Activated CD4-positive, alpha-beta T cell treated with anti-CD3 and anti-CD28 coated beads for 36 hours (primary cell): ENCODE results near the gene SH2B3. TPM values are rescaled to one million over a fixed set of nuclear protein-coding genes. Genes with fewer than 3 reads are reported as not detected.
A peak's percentile ranks its signal among the peaks of the same experiment; 100 is the strongest.
"Not testable (repeated sequence)": the region's sequence is repeated elsewhere in the genome, so short reads cannot be mapped to it uniquely, and the experiment has no call there.

Experiments
- ATAC-seq: fragments of 200-7000 bp; cut with Tn5 transposase; one replicate; pipeline ENCODE4 v1.10.0; 2021; ENCODE audit warnings: mild to moderate bottlenecking, moderate library complexity
- CTCF ChIA-PET: fragments of 350-600 bp; sonication (Branson Sonifier 250); formaldehyde crosslinking; loops from one replicate; lab custom pipeline; 2021; ENCODE audit warnings: antibody characterized with exemption; lab: Charles Lee
- POLR2A ChIA-PET: fragments of 350-600 bp; sonication (Branson Sonifier 250); formaldehyde crosslinking; loops from one replicate; lab custom pipeline; 2021; ENCODE audit warnings: antibody characterized with exemption, inconsistent platforms; lab: Charles Lee
- DNase-seq: peaks from one replicate; pipeline ENCODE4 v3.0.0-alpha.2; 2020
- H3K27ac Mint-ChIP-seq: one replicate; pipeline ENCODE4 v1.8.0; 2021; ENCODE audit warnings: mixed read lengths
- H3K27me3 Mint-ChIP-seq: one replicate; pipeline ENCODE4 v1.8.0; 2021; ENCODE audit warnings: mixed read lengths
- H3K36me3 Mint-ChIP-seq: one replicate; pipeline ENCODE4 v1.8.0; 2021; ENCODE audit warnings: low read depth, mixed read lengths
- H3K4me1 Mint-ChIP-seq: one replicate; pipeline ENCODE4 v1.8.0; 2021; ENCODE audit warnings: mixed read lengths
- H3K4me3 Mint-ChIP-seq: one replicate; pipeline ENCODE4 v1.8.0; 2021; ENCODE audit warnings: mild to moderate bottlenecking, moderate library complexity, mixed read lengths
- H3K9me3 Mint-ChIP-seq: one replicate; pipeline ENCODE4 v1.8.0; 2021; ENCODE audit warnings: low read depth, mixed read lengths
- intact Hi-C, 2 experiments: fragments of 100-400 bp; cut with DNase I in 1 of 2; cut with micrococcal nuclease in 1 of 2; formaldehyde crosslinking; loops; one replicate each; pipeline versions ENCODE4 v1.14.2 to v1.15.1; 2022 to 2024; cut with DNase I, micrococcal nuclease
- total RNA-seq, 2 experiments: library from RNA; stranded (reverse); gene quantifications; one replicate each; pipeline ENCODE4 v1.2.3, GENCODE V29; 2021

Gene SH2B3
- total RNA-seq, 2 experiments from 2014 or later = 29.2 to 32.7 TPM

DNA sequence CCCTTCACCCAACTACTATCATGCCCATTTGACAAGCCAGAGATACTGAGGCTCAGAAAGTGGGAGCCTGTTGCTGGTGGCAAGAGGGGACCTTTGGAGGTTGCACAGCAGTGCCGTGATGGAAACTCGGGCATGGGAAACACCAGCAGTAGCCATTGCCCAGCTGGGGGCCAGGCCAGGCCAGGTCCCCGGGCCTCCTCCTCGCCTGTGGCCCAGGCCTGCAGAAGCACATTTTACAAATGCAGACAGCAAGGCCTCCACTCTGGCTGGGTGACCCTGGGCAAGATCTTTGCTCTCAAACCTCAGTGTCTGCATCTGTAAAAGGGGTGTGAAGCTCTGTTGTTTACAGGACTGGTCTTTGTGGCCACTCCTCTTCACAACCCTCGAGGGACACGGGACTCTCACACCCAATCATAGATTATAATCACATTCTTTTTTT, 4.5 kb upstream of the SH2B3 start:
- intact Hi-C loops = loop anchor here (10.0 kb wide), 2 partner anchors 896 to 1014 kb away; partner anchors contain the start of genes PTPN11 (in 1 of the 2), RAD9B (in 1 of the 2) and VPS29 (in 1 of the 2)
- ATAC-seq = no peak
- Mint-ChIP-seq H3K27me3 (peaks cover 5% of the 10 kb centered on the region), H3K4me1 (peaks cover 51% of the 10 kb centered on the region), H3K4me3 (no peak overlapping the region), H3K27ac (no peak overlapping the region), H3K9me3 (peaks cover 3% of the 10 kb centered on the region), H3K36me3 (peaks cover 3% of the 10 kb centered on the region)
- DNase-seq = no peak
- POLR2A ChIA-PET = no interaction called here
- CTCF ChIA-PET = interaction anchor here (0.8 to 24.4 kb wide), 2 partner anchors 51 to 81 kb away, joined by 3 to 890 read pairs; no protein-coding TSS in a partner anchor

DNA sequence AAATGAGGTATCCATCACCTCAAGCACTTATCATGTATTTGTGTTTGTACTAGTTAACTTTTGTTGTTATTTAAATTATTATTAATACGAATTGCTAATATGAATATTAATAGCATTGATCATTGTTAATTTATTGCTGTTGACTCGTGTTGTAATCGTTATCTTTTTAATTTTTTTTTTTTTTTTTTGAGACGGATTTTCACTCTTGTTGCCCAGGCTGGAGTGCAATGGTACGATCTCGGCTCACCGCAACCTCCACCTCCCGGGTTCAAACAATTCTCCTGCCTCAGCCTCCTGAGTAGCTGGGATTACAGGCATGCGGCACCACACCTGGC, 3.3 kb upstream of the SH2B3 start:
- not testable (repeated sequence) for ATAC-seq, H3K36me3 Mint-ChIP-seq, DNase-seq, H3K27ac Mint-ChIP-seq, H3K9me3 Mint-ChIP-seq, H3K27me3 Mint-ChIP-seq
- ChIA-PET POLR2A (interaction anchor here (0.6 kb wide), 1 partner anchor 42 kb away, joined by 3 read pairs; no protein-coding TSS in a partner anchor), CTCF (interaction anchor here (24.4 kb wide), 1 partner anchor 50 kb away, joined by 890 read pairs; no protein-coding TSS in a partner anchor)
- intact Hi-C loops = loop anchor here (10.0 kb wide), 2 partner anchors 898 to 1012 kb away; partner anchors contain the start of genes PTPN11 (in 1 of the 2), RAD9B (in 1 of the 2) and VPS29 (in 1 of the 2)
- Mint-ChIP-seq H3K4me1 (peaks cover 47% of the 10 kb centered on the region), H3K4me3 (peak overlapping the region; percentile 61)

DNA sequence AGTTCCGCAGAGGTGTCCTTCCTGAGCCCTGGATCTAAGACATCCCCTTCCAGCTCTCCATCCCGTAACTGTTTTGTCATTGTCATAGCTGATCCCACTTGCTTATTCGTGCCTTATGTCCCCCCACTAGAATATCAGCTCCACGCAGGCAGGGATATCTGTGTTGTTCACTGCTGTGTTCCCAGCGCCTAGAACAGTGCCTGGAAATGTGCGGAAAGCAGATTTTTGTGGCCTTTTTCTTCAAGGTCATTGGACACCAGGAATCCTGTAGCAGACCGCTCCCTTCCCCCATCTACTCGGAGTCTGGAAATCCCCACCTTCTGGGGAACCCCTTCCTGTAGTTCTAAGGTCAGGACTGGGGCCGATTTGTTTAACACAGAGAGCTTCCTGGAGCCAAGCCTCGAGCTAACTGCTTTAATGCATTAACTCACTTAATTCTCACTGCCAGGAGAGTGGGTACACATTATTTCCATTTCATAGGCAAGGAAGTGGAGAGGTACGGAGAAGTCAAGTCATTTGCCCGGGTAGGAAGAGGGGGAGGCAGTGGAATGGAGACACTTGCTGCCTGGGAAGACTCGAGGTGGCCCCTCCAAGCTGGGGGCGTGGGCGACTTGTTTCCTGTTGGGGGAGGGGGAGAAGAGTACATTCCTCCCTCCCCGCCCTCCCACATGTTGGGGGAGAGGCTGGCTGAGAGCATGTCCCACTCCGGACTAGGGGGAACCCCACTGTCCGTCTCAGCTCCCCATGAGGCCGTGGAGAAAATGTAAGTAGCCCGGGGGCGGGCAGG, 1.2 kb upstream of the SH2B3 start:
- intact Hi-C loops = loop anchor here (1.0 to 10.0 kb wide), 18 partner anchors 26 to 1010 kb away; partner anchors contain the start of genes RAD9B (in 2 of the 2), VPS29 (in 2 of the 2), ATXN2 (in 1 of the 2) and BRAP (in 1 of the 2)
- H3K4me1 Mint-ChIP-seq = peaks cover 54% of the 10 kb centered on the region
- peak overlapping the region; percentile 96 for H3K27ac Mint-ChIP-seq
- H3K4me3 Mint-ChIP-seq = peak overlapping the region; percentile 76
- ATAC-seq = peak; percentile 20
- CTCF ChIA-PET = interaction anchor here (0.5 to 24.4 kb wide), 9 partner anchors 8 to 1118 kb away, joined by 3 to 890 read pairs (median 6); no protein-coding TSS in a partner anchor
- peaks cover 5% of the 10 kb centered on the region for H3K27me3 Mint-ChIP-seq
- POLR2A ChIA-PET = interaction anchor here (0.9 to 1.4 kb wide), 3 partner anchors 30 to 282 kb away, joined by 5 to 7 read pairs (median 5); partner anchors contain the start of genes ACAD10 and BRAP
- peak; percentile 88 for DNase-seq
- H3K9me3 Mint-ChIP-seq = peaks cover 2% of the 10 kb centered on the region
- peaks cover 13% of the 10 kb centered on the region for H3K36me3 Mint-ChIP-seq

DNA sequence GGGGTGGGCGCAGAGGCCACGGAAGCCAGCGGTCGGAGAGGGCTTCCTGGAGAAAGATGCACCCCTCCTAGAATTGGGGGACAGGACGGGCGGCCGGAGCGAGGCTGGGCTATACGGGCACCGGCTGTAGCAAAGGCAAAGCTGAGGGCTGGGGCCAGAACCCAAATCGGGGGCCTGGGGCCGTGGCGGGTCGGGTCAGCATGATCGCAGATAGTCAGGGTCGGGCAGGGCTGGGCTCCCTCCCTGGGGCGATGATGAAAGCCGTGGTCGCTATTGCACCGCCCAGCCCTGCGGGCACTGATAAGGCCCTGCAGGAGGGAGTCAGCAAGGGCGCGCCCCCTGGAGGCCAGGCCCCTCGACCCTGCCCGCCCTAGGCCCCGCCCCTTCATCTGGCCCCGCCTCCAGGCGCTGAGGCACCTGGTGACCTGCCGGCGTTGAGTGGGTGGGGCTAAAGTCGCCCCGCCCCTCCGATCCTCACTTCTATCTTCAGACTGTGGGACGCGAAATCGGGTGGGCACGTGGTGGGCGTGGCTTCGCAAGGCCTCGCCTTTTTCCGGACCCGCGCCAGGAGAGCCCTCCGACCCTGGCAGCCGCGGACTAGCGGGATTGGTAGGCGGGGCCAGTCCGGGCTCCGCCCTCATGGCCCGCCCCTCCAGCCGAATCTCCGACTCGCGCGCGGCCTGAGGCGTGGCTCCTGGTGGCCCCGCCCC, 419 bp upstream of the SH2B3 start:
- H3K4me1 Mint-ChIP-seq = peaks cover 51% of the 10 kb centered on the region
- ATAC-seq = peak; percentile 77
- peak overlapping the region; percentile 96 for H3K27ac Mint-ChIP-seq
- POLR2A ChIA-PET = interaction anchor here (0.9 to 1.2 kb wide), 2 partner anchors 30 to 40 kb away, joined by 5 to 7 read pairs; no protein-coding TSS in a partner anchor
- no peaks in the 10 kb centered on the region for H3K9me3 Mint-ChIP-seq
- peak overlapping the region; percentile 76 for H3K4me3 Mint-ChIP-seq
- intact Hi-C loops = loop anchor here (1.0 to 10.0 kb wide), 17 partner anchors 25 to 1009 kb away; partner anchors contain the start of genes RAD9B (in 2 of the 2), VPS29 (in 2 of the 2), ATXN2 (in 1 of the 2) and BRAP (in 1 of the 2)
- CTCF ChIA-PET = interaction anchor here (0.7 to 24.4 kb wide), 6 partner anchors 9 to 408 kb away, joined by 3 to 890 read pairs (median 8); no protein-coding TSS in a partner anchor
- no peaks in the 10 kb centered on the region for H3K27me3 Mint-ChIP-seq
- H3K36me3 Mint-ChIP-seq = peaks cover 11% of the 10 kb centered on the region
- DNase-seq = peak; percentile 100

DNA sequence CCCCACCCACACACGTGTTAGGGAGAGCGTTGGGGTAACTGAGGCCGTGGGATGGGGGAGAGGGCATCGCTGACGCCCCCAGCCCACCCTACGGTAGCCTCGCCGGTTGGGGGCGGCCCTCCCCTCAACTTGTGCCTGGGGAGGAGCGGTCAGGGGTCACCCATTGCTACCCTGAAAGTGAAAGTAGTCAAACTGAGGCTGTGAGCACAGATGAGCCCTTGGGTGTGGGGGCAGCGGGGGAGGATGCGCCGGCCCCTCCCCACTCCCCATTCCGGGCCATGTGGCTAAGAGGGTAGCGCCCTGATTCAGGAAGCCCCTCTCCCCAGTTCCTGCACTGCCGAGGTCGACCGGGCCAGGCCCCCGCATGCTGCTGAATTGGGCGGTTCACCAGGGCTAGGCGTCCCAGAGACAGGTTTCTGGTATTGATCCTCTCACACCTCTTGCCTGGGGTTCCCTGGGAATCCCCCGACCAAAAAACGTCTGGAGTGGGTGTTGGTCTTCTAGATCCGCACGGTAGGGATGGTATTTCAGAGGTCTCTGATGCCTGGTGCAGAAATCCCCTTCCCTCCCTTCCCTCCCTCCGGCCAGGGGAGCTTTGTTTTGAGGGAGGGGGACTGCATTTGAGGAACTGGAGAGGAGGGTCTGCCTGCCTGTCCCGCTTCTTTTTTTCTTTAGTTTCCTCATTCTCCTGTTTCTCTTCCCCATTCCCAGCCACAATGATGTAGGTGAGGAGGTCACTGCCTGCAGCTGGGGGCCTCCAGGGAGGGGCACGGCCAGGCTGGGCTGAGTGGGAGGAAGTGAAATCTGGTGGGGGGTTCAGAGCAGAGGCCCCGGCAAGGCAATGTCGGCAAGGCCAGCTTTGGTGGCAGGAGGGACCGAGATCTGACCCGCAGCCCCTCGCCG, 1.0 kb downstream of the SH2B3 start:
- Mint-ChIP-seq H3K4me3 (peak overlapping the region; percentile 94), H3K27me3 (no peaks in the 10 kb centered on the region), H3K36me3 (peaks cover 11% of the 10 kb centered on the region), H3K27ac (peak overlapping the region; percentile 90), H3K9me3 (no peaks in the 10 kb centered on the region), H3K4me1 (peaks cover 64% of the 10 kb centered on the region)
- ATAC-seq (no peak), DNase-seq (peak; percentile 70)
- intact Hi-C loops = loop anchor here (5.0 to 10.0 kb wide), 5 partner anchors 141 to 1008 kb away; partner anchors contain the start of genes NAA25 (in 1 of the 2), PPTC7 (in 1 of the 2), PTPN11 (in 1 of the 2) and RAD9B (in 1 of the 2)
- ChIA-PET CTCF (interaction anchor here (1.1 to 24.4 kb wide), 3 partner anchors 8 to 46 kb away, joined by 3 to 890 read pairs (median 7); no protein-coding TSS in a partner anchor), POLR2A (interaction anchor here (1.5 to 2.5 kb wide), 2 partner anchors 28 to 38 kb away, joined by 4 to 6 read pairs; no protein-coding TSS in a partner anchor)

DNA sequence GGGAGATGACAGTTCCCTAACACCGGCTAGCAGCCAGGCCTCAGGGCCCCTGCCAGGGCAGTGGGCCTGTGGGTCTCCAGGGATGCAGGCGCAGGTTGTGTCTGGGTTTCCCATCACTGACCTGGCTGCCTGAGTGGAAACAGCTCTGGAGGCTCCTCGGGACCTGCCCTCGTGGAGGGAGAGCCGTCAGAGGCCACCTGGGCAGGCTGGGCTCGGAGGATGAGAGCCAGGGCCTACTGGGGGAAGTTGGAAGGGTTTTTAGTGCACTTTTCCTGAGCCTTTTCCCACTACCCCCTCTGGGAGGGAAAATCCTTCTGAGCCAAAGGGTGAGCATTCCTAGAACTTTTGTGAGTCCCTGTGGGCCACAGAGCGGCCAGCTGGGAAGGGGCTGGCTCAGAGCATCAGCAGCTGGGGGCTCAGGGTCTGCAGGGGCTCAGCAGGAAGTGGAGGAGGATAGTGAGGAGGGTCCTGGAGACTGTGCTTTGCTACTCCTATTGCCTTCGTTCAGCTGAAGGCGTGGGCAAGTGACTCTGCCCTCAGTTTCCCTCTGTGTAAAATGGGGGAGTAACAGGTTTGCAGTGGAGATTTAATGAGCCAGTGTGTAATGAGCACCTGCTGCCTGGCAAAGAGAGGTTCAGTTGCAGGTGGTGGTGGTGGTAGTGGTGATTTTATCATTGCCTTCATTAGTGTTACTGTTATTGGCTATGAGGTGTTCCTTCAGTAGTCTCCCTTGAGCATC, 1.8 kb downstream of the SH2B3 start:
- intact Hi-C loops = loop anchor here (2.0 to 10.0 kb wide), 6 partner anchors 140 to 1007 kb away; partner anchors contain the start of genes NAA25 (in 1 of the 2), PPTC7 (in 1 of the 2), PTPN11 (in 1 of the 2) and RAD9B (in 1 of the 2)
- peaks cover 11% of the 10 kb centered on the region for H3K36me3 Mint-ChIP-seq

DNA sequence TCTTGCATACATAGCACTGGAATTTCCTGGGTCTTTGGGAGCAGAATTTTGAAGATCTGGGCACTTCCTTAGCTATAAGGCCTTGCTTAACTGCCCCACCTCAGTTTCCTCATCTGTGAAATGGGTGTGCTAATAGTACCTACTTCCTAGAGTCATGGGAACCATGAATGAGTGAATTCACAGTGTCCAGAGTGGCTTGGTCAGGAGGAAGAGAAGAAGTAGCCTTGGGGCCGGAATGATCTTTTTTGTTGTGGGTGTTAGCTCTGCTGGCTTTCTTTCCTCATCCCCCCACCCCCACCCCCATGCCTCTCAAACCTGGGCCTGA, 2.4 kb downstream of the SH2B3 start:
- Mint-ChIP-seq H3K36me3 (peaks cover 11% of the 10 kb centered on the region), H3K27ac (peak overlapping the region; percentile 37), H3K27me3 (no peaks in the 10 kb centered on the region), H3K4me1 (peaks cover 73% of the 10 kb centered on the region), H3K4me3 (peak overlapping the region; percentile 94), H3K9me3 (no peaks in the 10 kb centered on the region)
- ChIA-PET CTCF (interaction anchor here (1.1 to 24.4 kb wide), 6 partner anchors 10 to 977 kb away, joined by 3 to 890 read pairs (median 6); no protein-coding TSS in a partner anchor), POLR2A (interaction anchor here (0.6 to 2.5 kb wide), 4 partner anchors 22 to 693 kb away, joined by 3 to 6 read pairs (median 4); no protein-coding TSS in a partner anchor)
- DNase-seq = no peak
- intact Hi-C loops = loop anchor here (2.0 to 10.0 kb wide), 6 partner anchors 139 to 1007 kb away; partner anchors contain the start of genes NAA25 (in 1 of the 2), PPTC7 (in 1 of the 2), PTPN11 (in 1 of the 2) and RAD9B (in 1 of the 2)
- ATAC-seq = no peak

More for the DNA sequence above, 1.8 kb downstream of the SH2B3 start:
- Mint-ChIP-seq H3K27me3 (no peaks in the 10 kb centered on the region), H3K9me3 (no peaks in the 10 kb centered on the region), H3K4me3 (peak overlapping the region; percentile 94), H3K4me1 (peaks cover 72% of the 10 kb centered on the region), H3K27ac (peak overlapping the region; percentile 90)
- ATAC-seq (no peak), DNase-seq (no peak)
- POLR2A ChIA-PET = interaction anchor here (0.6 to 2.5 kb wide), 4 partner anchors 22 to 694 kb away, joined by 3 to 6 read pairs (median 4); no protein-coding TSS in a partner anchor
- CTCF ChIA-PET = interaction anchor here (1.1 to 24.4 kb wide), 6 partner anchors 9 to 976 kb away, joined by 3 to 890 read pairs (median 6); no protein-coding TSS in a partner anchor

DNA sequence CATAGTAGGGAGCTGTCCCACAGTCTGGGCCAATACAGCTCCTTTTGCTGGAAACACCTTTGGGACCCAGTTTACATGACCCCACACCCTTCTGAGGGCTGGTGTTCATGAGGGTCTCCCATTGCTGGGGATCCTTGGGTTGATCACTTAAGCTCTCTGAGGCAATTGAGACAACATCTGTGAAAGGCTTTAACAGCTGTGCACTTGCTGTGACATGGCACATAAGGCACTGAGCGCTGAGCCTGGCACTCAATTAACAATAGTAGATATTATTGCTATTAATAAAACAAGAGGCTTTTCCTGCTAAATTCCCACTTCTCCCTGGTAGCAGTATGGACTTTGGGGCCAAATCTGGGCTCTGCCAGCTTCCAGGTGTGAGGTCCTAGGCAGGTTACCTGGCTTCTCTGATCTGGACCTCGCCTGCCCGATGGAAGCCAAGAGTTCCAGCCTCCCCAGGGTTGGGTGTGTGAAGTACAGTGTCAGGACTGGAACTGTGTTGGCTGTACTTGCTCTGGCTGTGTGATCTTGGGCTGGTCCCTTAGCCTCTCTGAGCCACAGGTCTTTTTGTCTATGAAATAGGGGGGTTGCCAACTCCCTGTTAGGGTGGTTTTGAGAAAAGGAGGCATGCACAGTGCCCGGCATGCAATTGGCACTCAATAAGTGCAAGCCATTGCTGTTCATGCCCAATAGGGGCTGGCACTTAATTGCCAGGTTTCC, 3.1 kb downstream of the SH2B3 start:
- POLR2A ChIA-PET = interaction anchor here (1.1 to 2.5 kb wide), 3 partner anchors 21 to 36 kb away, joined by 3 to 6 read pairs (median 4); no protein-coding TSS in a partner anchor
- ATAC-seq (no peak), DNase-seq (no peak)
- H3K27me3 Mint-ChIP-seq = no peaks in the 10 kb centered on the region
- intact Hi-C loops = loop anchor here (2.0 to 10.0 kb wide), 6 partner anchors 138 to 1006 kb away; partner anchors contain the start of genes NAA25 (in 1 of the 2), PPTC7 (in 1 of the 2), PTPN11 (in 1 of the 2) and RAD9B (in 1 of the 2)
- H3K9me3 Mint-ChIP-seq = no peaks in the 10 kb centered on the region
- CTCF ChIA-PET = interaction anchor here (1.5 to 24.4 kb wide), 4 partner anchors 12 to 44 kb away, joined by 5 to 890 read pairs (median 8); no protein-coding TSS in a partner anchor
- H3K36me3 Mint-ChIP-seq = peaks cover 16% of the 10 kb centered on the region
- H3K27ac Mint-ChIP-seq = peak overlapping the region; percentile 61
- H3K4me1 Mint-ChIP-seq = peaks cover 73% of the 10 kb centered on the region
- peak overlapping the region; percentile 94 for H3K4me3 Mint-ChIP-seq
